Ecto neural progenitor cell (in vitro differentiated cells): ENCODE measurements around the gene SERPINB8.

Source experiments
- DNase-seq: peaks from one replicate; pipeline ENCODE4 v3.0.0-alpha.2; 2018; ENCODE audit warnings: low spot score

Gene SERPINB8

GRCh38 chr18:63965716-63966330, 4.1 kb upstream of the SERPINB8 start:
- no peak for DNase-seq

GRCh38 chr18:63970809-63971205, 926 bp downstream of the SERPINB8 start:
- DNase-seq = peak; percentile 68

- DNase-seq = no peak
Measured at GRCh38 chr18:63971320-63972001, 1.6 kb downstream of the SERPINB8 start.

GRCh38 chr18:63972002-63972376, 2.1 kb downstream of the SERPINB8 start:
- DNase-seq = no peak

- DNase-seq = no peak
Measured at GRCh38 chr18:63974991-63975390, 5.1 kb downstream of the SERPINB8 start.

GRCh38 chr18:63975628-63976027, 5.7 kb downstream of the SERPINB8 start:
- no peak for DNase-seq

- DNase-seq = no peak
Measured at GRCh38 chr18:63977040-63977439, 7.2 kb downstream of the SERPINB8 start.

- peak; percentile 57 for DNase-seq
Measured at GRCh38 chr18:63979409-63979920, 9.6 kb downstream of the SERPINB8 start.

- no peak for DNase-seq
Measured at GRCh38 chr18:63980027-63980426, 10.1 kb downstream of the SERPINB8 start.

- DNase-seq = no peak
Measured at GRCh38 chr18:63980896-63981460, 11.1 kb downstream of the SERPINB8 start.

GRCh38 chr18:63981719-63982118, 11.8 kb downstream of the SERPINB8 start:
- no peak for DNase-seq

- no peak for DNase-seq
Measured at GRCh38 chr18:63982361-63982760, 12.5 kb downstream of the SERPINB8 start.

- DNase-seq = no peak
Measured at GRCh38 chr18:63986885-63987284, 17.0 kb downstream of the SERPINB8 start.

GRCh38 chr18:63987743-63988142, 17.9 kb downstream of the SERPINB8 start:
- no peak for DNase-seq

- no peak for DNase-seq
Measured at GRCh38 chr18:63992751-63993150, 22.9 kb downstream of the SERPINB8 start.

- DNase-seq = peak; percentile 61
Measured at GRCh38 chr18:63994783-63995399, 25.0 kb downstream of the SERPINB8 start.

GRCh38 chr18:63997041-63997440, 27.2 kb downstream of the SERPINB8 start:
- no peak for DNase-seq

- DNase-seq = no peak
Measured at GRCh38 chr18:63997606-63998005, 27.7 kb downstream of the SERPINB8 start.

GRCh38 chr18:63999871-64000270, 30.0 kb downstream of the SERPINB8 start:
- DNase-seq = no peak

GRCh38 chr18:64002581-64002980, 32.7 kb downstream of the SERPINB8 start:
- DNase-seq = no peak

- DNase-seq = no peak
Measured at GRCh38 chr18:64009305-64009704, 39.4 kb downstream of the SERPINB8 start.

- no peak for DNase-seq
Measured at GRCh38 chr18:64011513-64011912, 41.6 kb downstream of the SERPINB8 start.

- no peak for DNase-seq
Measured at GRCh38 chr18:64017870-64018269, 48.0 kb downstream of the SERPINB8 start.
